GM04504 (cell line): ENCODE data around the gene AMTN.
"Not testable (repeated sequence)": the region's sequence is repeated elsewhere in the genome, so short reads cannot be mapped to it uniquely, and the experiment has no call there.

ENCODE experiments used
- DNase-seq: peaks from one replicate; pipeline ENCODE4 v3.0.0-alpha.2; 2012; ENCODE audit warnings: low read depth

AMTN gene, protein sequence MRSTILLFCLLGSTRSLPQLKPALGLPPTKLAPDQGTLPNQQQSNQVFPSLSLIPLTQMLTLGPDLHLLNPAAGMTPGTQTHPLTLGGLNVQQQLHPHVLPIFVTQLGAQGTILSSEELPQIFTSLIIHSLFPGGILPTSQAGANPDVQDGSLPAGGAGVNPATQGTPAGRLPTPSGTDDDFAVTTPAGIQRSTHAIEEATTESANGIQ

DNA sequence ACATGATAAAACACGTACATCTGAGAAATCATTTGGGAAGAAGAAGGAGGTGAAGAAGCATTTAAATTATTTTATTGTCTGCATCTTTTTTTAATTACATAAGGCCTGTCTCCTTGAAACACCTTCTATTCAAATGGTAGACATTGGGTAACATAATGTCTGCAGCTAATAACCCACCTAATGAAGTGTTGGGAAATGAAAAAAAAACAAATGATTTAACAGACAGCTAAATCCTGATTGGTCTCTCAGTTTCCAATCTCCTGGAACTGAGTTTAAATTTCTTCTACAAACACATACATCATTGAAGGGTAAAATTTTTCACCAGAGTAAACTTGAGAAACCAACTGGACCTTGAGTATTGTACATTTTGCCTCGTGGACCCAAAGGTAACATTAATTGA, at the start of gene AMTN:
Gene AMTN (plus strand): TSS at position 301 of the 400 bp plus-strand sequence. CDS start 209 bp downstream, outside the sequence.
- no peak for DNase-seq

DNA sequence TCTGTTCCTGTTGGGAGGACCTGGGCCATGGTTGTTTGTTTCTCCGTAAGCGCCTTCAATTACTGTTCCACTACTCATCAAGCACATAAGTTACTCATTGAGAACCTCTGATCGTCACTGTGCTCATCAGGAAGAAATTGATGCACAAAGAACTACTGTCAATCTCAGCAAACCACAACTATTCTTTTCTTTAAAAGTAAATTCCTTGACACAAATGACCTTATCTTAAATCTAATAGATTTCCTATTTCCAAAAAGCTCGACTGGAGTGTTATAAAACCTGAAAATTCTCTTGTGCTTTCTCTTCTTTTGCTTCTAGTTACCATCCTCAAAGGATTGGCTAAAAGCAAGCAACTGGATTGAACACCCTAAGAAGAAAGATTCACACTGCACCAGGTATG, 46.5 kb upstream of the AMTN start, which contains the start of gene MUC7:
Gene MUC7 (plus strand): TSS at position 301 of the 400 bp plus-strand sequence. CDS start 1,825 bp downstream, outside the sequence.
- DNase-seq = no peak

DNA sequence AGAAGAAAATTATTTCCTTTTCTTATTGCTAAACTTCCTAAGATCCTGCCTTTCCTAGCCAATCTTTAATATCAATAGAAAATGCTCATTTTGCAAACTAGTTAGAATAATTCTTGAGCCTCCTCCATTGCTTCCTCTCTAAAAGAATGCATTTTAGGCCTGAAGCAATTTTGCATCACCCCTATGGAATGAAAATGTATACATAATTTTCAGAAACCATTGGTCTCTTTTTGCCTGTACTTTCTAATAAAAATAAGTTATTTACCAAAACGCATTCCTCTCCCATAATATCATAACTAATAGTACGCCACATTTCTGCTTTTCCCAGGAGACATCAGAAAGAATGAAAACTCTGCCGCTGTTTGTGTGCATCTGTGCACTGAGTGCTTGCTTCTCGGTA, 44.7 kb upstream of the AMTN start:
- no peak for DNase-seq

DNA sequence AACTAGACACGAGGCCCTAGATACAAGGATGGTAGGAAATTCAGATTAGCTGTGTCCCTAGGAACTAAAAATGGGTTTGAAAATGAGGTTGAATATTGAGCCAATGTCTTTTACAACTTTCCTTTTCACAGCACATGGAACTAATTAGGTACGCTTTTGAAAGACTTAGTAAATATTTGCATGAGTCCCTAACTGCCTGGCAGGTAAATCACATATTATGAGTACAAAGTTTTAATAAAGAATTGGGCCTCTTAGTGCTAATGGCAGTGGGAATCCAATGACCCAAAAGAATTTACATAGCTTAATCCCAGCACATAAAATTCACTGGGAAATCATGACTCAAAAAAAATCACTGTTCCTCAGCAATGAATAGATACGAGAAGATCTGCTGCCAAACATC, 29.6 kb upstream of the AMTN start:
- DNase-seq = no peak

DNA sequence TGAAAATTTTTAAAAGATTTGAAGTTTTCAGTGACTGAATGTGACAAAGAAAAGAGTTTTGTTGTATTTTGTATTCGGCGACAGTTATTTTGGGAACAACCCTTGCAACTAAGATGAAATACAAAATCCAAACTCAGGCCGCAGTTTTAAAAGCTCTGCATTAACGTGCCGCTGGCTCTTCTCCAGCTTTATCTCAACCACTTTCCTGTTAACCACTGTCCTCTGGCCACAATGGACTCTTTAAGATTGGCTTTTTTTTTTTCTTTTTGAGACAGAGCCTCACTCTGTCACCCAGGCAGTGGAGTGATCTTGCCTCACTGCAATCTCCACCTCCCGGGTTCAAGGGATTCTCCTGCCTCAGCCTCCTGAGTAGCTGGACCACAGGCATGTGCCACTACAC, 22.1 kb upstream of the AMTN start:
- DNase-seq = no peak

DNA sequence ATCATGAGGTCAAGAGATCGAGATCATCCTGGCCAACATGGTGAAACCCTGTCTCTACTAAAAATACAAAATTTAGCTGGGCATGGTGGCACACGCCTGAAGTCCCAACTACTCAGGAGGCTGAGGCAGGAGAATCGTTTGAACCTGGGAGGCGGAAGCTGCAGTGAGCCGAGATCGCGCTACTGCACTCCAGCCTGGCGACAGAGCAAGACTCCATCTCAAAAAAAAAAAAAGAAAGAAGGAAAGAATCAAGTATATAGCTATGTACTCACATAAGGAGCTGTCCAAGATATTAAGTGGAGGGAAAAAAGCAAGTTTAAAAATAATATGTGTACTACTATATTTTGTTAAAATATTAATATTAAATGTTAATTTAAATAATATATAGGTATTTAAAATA, 16.5 kb upstream of the AMTN start:
- not testable (repeated sequence) for DNase-seq

DNA sequence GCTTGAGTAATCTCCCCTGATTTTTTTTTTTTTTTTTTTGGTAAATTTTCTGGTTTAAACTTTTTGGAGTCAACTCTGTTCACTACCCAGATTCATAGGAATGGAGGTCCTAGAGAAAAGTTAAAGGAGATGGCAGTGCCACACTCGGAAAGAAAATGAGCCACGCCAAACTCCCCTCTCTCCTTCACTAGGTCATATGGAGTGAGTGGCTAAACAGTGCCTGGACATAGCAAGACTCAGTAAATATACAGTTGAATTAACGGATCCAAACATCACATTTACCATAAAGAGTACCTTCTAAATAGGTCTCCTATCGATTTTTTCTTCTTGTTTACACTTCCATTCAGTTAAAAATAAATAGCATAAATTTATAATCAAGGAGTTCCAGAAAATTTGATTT, 13.6 kb upstream of the AMTN start:
- no peak for DNase-seq

DNA sequence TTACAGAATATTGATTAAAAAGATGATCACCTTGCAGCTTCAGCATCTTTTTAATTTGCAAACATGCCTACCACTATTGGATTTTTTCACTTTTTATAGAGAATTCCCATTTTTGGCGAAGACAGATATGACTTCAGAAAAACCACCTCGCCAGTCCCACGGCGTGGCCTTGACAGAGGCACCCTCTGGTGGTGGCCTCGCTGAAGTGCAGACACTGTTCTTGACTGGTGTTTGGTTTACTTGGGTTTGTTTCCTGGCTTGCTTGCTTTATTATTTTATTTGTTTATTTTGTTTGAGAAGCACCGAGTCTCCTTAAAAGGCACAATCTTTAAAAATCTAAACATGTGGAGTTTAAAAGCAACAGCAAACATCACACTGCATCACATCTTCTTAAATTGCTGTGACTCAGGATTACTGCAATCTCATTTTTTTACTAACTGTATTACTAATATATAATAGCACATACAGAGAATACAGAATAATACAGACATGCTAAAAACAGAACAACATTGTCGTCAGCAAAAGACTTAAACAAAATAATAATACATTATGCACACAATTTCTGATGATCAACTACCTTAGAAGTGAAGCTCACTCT, 13.1 kb upstream of the AMTN start:
- DNase-seq = peak; percentile 13

DNA sequence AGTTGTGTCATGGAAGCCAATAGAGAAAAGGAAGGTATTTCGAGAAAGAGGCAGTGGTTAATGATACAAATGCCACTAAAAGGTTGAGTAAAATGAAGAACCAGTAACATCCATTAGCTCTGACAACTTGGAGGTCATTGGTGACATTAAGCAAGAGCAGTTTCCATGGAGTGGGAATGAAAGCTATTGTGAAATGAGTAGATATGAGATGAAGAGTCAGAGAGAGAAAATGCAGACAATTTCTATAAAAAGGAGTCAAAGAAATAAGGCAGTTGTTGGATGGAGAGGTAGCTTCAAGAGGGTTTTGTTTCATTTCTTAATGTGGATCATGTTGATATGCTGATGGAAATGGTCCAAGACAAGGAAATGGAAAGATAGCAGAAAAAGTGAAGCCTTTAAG, 9.6 kb upstream of the AMTN start:
- no peak for DNase-seq

DNA sequence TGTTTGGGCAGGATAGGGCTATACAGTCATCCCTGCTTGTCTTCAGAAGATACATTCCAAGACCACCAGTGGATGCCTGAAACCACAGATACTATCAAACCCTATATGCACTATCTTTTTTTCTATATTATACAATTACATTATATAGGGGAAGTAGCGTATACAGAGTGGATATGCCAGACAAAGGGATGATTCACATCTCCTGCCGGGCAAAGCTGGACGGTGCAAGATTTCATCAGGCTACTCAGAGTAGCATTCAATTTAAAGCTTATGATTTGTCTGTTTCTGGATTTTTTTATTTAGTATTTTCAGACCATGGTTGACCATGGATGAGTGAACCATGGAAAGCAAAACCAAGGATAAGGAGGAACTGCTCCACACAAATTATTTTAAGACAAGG, 7.0 kb upstream of the AMTN start:
- DNase-seq = no peak

DNA sequence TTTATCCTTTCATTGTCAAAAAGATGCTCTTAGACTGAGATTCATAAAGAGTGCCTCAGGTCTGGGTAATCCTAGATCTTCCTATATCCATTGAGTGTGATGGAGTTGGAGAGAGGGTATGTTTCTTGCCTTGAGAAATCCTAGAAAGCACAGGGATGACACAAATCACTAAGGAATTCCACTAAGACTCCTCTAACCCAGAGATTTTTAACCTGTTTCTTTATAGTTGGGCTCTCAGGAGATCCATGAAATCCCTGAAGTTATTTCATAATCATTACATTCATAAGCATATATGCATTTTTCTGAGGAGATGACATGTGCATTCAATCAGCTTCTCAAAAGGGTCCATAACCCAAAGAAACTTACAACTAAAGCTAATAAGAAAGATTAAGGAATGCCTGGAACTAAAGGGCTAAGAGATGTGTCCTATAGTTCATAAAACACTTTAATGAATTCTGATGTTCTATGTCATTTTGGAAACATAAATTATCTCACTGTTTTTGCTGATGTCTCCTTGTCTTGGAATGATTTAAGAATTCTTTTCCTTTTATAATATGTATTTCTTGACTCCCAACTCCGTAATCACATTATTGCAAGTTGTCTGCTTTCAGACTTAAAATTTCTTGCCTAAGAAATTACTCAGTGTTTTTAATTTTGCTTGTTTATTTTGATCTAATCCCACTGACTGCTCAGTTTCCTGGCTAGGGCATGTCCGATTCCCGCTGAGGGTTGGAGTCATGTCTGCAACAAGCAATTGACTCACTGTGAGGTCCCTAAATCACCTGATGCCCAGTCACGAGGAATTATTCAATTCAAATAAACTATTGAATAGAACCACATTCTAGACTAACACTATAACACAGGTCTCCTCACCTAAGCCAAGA, 2.8 kb upstream of the AMTN start:
- no peak for DNase-seq

DNA sequence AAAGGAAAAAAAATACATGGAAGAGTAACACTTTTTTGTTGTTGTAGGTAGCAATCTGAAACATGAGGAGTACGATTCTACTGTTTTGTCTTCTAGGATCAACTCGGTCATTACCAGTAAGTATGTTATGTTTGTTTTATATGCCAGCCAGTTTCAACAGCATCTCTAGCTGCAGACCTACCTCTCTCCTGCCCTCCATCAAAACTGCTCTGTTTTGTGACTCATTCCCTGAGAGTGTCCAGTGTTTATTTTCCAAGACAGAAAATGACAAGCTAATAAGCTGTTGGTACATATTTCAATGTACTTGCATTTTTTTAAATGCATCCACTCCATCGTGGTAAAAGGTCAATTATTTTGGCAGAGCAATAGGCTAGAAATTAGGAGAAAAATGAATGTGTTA, 347 bp downstream of the AMTN start:
- DNase-seq = no peak

DNA sequence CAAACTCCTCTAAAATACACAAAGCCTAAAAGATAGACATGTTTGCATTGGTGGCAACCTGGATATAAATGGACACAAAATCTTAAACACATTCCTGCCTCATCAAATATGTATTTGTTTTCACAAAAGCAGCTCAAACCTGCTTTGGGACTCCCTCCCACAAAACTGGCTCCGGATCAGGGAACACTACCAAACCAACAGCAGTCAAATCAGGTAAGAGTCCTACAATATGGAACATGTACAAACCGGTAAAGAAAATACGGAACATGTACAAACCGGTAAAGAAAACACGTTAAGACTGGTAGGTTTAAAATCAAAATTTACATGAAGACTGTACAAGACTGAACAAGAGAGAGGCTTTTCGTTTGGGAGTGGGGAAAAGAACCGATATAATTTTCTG, 4.3 kb downstream of the AMTN start:
- DNase-seq = no peak

DNA sequence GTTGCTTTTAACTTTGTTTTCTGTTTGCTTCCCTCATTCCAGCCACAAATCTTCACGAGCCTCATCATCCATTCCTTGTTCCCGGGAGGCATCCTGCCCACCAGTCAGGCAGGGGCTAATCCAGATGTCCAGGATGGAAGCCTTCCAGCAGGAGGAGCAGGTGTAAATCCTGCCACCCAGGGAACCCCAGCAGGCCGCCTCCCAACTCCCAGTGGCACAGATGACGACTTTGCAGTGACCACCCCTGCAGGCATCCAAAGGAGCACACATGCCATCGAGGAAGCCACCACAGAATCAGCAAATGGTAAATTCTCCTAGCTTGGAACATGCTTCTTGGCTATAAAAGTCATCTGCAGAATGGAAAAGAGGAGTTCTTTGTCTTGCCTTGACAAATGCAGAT, 12.6 kb downstream of the AMTN start:
- DNase-seq = no peak

DNA sequence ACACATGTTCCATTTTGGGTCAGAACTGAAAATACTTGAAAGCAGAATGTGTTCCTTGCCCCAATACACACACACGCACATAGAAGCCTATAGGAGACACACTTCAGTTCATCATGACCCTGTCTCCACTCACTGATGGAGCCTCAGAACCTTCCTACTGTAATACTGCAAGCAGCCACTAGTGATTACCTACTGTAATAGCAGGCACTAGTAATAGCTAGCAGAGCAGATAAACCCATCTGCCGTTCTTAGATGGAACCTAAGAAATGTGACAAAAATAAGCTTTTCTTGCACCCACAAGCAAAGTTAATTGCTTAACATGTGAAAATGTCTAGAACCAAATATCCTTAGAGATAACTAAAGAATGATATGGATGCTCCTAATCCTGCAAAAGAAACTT, 13.6 kb downstream of the AMTN start:
- no peak for DNase-seq

DNA sequence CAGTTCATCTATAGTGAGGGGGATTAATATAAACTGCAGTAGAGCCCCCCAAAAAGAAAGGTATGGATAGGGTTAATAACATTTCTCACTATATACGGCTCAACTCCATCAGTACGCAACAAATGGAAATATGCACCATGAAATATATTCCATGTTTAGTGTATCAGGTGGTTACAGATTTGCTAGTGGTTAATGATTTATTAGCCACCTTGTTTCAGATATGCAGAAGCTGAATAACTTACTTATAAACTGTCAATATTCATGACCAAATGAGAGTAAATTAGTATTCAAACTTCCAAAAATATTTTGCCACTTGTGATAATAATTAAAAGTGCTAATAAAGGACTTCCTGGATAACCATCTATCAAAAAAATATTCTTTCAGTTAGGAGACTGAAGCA, 14.8 kb downstream of the AMTN start:
- DNase-seq = no peak

DNA sequence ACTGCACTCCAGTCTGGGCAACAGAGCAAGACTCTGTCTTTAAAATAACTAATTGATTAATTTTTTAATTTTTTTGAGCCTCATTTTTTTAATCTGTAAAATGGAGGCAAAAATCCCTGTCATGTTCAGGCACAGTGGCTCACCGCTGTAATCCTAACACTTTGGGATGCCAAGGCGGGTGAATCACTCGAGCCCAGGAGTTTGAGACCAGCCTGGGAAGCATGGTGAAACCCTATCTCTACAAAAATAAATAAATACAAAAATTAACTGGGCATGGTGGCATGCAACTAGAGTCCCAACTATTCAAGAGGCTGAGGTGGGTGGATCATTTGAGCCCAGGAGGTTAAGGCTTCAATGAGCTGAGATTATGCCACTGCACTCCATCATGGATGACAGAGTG, 15.4 kb downstream of the AMTN start:
- no peak for DNase-seq

DNA sequence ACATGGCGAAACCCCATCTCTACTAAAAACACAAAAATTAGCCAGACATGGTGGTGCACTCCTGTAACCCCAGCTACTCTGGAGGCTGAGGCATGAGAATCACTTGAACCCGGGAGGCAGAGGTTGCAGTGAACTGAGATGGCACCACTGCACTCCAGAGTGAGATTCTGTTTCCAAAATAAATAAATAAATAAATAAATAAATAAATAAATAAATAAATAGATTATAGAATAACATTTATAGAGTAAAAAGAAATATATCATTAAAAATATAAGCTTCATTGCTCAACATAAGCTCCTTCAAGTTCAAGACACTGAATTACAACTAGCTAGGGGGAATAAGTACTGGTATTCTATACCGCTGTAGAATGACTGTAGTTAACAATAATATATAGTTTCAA, 16.5 kb downstream of the AMTN start:
- DNase-seq = not testable (repeated sequence)

DNA sequence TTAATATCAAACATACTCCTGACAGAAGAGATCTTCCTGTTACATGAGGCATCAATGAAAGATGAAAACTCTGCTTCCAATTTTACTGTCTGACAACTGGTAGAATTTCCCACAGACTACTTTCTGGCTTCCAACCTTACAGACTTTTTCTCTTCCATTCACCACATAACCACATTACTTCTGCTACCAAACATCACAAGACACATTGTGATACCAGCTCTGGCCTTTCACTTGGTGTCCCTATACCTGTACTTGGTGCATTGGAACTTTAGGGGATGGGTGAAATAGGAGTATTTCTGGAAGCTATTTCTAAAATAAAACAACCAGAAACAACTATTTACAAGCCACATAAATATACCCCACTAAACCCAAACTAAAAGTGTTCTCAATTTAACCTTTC, 20.5 kb downstream of the AMTN start:
- DNase-seq = no peak

DNA sequence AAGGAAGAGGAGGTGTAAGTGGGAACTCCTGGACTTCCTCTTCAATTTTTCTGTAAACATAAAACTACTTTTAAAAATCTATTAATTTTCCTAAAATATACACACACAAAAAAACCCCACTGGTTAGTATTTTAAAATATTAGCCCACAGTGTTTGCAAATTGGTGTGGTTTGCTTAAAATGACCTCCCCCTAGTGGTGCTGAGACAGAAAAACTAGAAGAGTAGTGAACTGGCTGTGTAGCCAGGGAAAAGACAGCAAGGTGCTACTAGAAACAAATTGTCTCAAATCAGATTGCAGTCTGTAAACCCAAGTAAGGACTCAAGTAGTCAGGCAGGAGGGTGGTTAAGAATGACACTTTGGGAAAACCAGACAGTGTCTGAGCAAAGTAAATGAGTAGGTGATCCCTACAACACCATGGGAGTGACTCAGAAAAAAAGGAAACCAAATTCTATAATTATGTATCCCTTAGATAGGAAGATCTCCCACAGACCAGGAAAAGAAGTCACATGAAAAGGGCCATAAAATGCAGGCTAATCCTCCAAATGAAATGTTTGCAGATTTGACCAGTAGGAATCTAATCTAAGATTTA, 26.0 kb downstream of the AMTN start:
- DNase-seq = no peak

DNA sequence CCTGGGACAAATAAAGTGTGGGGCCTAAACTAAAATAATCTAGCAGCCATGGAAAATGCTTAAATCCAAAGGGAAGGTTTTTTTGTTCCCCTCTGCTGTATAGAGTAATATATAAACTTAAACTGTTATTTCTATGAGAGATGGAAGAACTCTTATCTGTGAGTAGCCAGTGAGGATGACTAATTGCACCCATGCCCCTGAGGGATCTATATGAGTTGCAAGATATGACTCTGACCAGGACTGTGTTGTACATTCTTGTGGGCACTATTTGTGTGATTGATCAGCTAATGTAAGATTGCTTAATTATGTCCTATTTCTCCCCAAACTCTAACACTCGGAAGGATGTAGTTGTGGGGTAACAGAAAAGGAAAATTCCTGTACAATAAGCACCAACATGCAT, 38.5 kb downstream of the AMTN start:
- no peak for DNase-seq

DNA sequence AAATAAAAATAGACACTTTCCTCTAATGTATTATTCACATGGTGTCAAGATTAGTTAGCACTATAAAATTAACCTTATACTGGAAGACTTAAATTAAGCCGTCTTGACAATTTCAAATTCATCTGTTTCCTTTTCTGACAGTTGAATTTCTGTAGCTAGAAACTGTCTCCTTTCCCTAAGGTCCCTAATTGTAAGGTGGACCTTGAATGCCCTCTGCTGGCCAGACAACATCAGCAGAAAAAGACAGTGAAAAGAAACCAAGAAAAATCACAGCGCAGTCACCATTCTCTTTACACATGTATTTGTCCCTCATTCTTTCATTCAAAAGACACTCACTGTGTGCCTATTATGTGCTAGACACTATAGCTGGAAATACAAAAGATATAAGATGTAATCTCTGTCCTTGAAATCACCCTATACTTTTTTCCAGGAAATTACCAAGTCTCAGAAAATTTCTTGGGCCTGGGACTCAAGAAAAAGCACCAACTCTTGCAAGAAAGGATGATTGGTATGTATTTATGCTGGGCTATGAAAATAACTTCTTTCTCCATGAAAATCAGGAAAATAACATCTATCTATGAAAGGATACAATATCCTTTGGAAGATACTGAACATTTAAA, 41.0 kb downstream of the AMTN start:
- peak; percentile 9 for DNase-seq
